HG03060 (cell line): ENCODE measurements around the gene MED27.
"Not testable (repeated sequence)": the region's sequence is repeated elsewhere in the genome, so short reads cannot be mapped to it uniquely, and the experiment has no call there.

Source experiments
- ATAC-seq: cut with Tn5 transposase; IDR thresholded peaks from one replicate; pipeline ENCODE4 v1.9.1; 2021; ENCODE audit warnings: low read depth, moderate number of reproducible peaks; ENCODE audit not compliant: unreplicated experiment

MED27 gene

GRCh38 chr9:131937451-131937850 is 142.2 kb downstream of the MED27 start:
- ATAC-seq, result no peak

GRCh38 chr9:131936929-131937328 is 142.7 kb downstream of the MED27 start:
- no peak for ATAC-seq

GRCh38 chr9:131934673-131935072 is 145.0 kb downstream of the MED27 start:
- no peak for ATAC-seq

- ATAC-seq, result no peak
Observed at GRCh38 chr9:131927091-131927490, 152.6 kb downstream of the MED27 start.

- no peak for ATAC-seq
Observed at GRCh38 chr9:131926360-131926922, 153.2 kb downstream of the MED27 start.

GRCh38 chr9:131925677-131926177 is 153.9 kb downstream of the MED27 start:
- ATAC-seq, result no peak

- no peak for ATAC-seq
Observed at GRCh38 chr9:131923766-131924165, 155.9 kb downstream of the MED27 start.

GRCh38 chr9:131923132-131923671 is 156.5 kb downstream of the MED27 start:
- no peak for ATAC-seq

- not testable (repeated sequence) for ATAC-seq
Observed at GRCh38 chr9:131921635-131922034, 158.0 kb downstream of the MED27 start.

- ATAC-seq, result no peak
Observed at GRCh38 chr9:131919216-131919615, 160.5 kb downstream of the MED27 start.

- no peak for ATAC-seq
Observed at GRCh38 chr9:131918481-131918880, 161.2 kb downstream of the MED27 start.

GRCh38 chr9:131917009-131917408 is 162.7 kb downstream of the MED27 start:
- no peak for ATAC-seq

- ATAC-seq, result no peak
Observed at GRCh38 chr9:131915181-131915580, 164.5 kb downstream of the MED27 start.

- ATAC-seq, result no peak
Observed at GRCh38 chr9:131912671-131913070, 167.0 kb downstream of the MED27 start.

GRCh38 chr9:131912069-131912468 is 167.6 kb downstream of the MED27 start:
- ATAC-seq, result no peak

- no peak for ATAC-seq
Observed at GRCh38 chr9:131910572-131910971, 169.1 kb downstream of the MED27 start.

GRCh38 chr9:131905144-131905543 is 174.5 kb downstream of the MED27 start:
- no peak for ATAC-seq

GRCh38 chr9:131899296-131900228 is 180.1 kb downstream of the MED27 start:
- no peak for ATAC-seq

- ATAC-seq, result no peak
Observed at GRCh38 chr9:131892902-131893500, 186.7 kb downstream of the MED27 start.

- ATAC-seq, result no peak
Observed at GRCh38 chr9:131892162-131892707, 187.4 kb downstream of the MED27 start.

- ATAC-seq, result no peak
Observed at GRCh38 chr9:131891598-131891997, 188.1 kb downstream of the MED27 start.
